HG03520 (cell line): Measurements from ENCODE around the gene VPS41.
"Not testable (repeated sequence)": the region's sequence is repeated elsewhere in the genome, so short reads cannot be mapped to it uniquely, and the experiment has no call there.

Experiments
- ATAC-seq: cut with Tn5 transposase; IDR thresholded peaks from one replicate; pipeline ENCODE4 v1.9.1; 2021; ENCODE audit warnings: mild to moderate bottlenecking, moderate library complexity; ENCODE audit not compliant: unreplicated experiment

Gene VPS41

GRCh38 chr7:38908759-38909335, at the start of gene VPS41:
VPS41 (minus strand) TSS chr7:38909191; CDS start chr7:38909174, 17 bp downstream.
- ATAC-seq, result peak; percentile 99

DNA sequence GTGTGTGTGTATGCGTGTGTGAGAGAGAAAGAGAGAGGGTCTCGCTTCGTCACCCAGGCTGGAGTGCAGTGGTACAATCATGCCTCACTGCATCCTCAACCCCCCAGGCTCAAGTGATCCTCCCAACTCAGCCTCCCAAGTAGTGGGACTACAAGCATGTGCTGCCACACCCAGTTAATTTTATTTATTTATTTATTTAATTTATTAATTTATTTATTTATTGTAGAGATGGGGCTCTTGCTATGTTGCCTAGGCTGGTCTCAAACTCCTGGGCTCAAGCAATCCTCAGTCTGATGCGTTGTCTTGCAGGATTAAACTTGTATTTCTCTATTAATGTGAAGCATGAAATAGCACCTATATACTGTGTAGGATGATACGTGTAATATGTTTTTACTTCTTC, 46.9 kb upstream of the VPS41 start:
- ATAC-seq, result no peak

- ATAC-seq, result no peak
These were observed 45.0 kb upstream of the VPS41 start for GRCh38 chr7:38953971-38954370.

DNA sequence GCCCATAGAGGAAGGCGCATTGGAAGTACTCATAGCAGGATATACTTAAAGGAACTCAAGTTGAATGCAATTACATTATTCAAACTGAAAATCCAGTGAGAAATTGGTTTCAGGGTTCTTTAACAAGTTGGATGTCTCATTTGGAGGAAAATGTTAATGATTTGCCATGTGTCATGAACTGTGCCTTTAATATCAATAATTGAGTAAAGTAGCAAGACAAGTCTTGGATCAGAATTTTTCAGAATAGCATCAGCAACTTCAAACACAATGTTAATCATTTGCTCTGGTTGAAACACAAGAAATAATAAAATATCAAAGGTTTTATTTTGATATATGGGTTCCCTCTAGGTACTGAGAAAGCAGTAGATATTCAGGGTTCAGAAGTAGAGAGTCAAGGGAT, 44.2 kb upstream of the VPS41 start:
- no peak for ATAC-seq

DNA sequence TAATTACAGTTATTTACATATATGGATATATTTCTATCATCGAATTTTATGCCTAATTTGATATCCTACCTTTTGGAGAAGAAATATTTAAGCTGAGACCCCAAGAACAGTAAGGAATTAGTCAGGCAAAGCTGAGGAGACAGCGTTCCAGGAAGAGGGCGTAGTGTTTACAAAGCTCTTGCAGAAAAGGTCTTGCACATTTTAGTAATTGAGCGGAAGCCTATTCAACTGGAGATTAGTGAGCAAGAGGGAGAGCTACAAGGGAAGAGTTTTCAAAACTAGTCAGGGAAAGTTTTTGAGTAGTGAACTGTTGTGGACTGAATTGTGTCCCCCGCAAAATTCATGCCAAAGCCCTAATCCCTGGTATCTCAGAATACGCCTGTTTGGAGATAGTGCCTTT, 42.2 kb upstream of the VPS41 start:
- no peak for ATAC-seq

DNA sequence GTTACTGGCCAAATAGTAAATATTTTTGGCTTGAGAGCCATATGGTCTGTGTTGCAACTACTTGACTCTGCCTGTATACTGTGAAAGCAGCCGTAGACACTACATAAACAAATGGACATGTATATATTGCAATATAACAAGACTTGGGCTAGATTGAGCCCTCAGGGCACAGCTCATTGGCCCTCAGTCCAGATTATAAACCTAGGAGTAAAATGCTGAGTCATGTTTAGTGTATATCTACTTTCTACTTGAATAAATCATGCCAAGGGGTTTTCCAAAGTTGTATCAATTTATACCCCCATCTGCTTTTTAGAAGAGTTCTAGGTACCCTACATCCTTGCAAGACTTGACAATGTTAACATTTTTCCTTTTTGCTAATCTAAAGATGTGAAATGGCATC, 41.3 kb upstream of the VPS41 start:
- no peak for ATAC-seq

DNA sequence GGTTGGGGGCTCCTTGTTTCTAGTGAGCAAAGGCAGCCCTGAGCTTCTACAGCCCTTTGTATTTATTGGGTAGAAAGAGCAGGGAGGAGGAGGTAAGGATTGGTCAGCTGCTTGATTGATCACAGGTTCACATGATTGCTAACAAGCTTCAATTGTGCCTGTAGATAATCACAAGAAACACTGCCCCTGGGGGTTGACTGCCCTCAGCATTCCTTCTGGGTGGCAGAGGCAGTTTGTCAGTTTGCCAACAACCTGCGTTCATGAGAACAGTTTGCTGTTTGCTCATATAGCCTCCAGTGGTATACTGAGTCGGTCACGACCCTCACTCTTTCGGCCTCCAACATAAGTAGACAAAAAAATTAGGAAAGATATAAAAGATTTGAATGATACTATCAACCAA, 38.5 kb upstream of the VPS41 start:
- ATAC-seq, result not testable (repeated sequence)

GRCh38 chr7:38942431-38943051, 33.5 kb upstream of the VPS41 start:
- no peak for ATAC-seq

DNA sequence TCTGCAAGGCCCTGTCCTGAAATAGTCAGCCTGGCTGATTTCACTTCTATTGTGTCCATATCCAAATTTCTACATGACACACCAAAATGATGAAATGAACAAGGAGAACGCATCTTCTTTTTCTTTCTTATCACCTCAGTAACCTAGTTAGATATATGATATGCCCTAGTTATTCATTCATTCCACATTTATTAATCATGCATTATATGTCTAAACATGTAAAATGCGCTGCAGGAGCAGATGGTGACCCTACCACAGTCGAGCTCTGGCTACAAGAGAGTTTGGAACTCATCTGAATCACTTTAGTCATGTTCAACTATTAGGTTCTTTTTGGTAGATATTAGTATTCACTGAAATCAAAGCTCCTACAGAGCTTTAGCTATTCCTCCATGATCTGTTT, 31.8 kb upstream of the VPS41 start:
- ATAC-seq, result no peak

DNA sequence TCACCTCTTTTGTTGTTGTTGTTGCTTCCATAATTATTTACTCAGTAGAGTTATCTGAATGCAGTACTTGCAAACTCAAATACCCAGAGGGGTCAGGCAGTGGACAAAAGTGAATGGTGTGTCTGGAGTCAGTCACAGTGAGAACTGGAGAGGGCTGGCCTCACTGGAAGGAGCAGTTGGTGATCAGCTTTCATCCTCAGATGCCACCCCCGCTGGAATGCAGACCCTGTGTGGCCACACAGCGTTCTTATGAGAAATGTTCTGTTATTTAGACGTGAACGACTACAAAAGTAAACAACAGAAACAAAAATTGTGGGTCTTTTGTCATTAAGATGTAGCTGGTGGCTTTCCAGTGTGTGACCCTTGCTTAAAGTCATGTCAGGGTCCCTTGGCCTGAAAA, 29.6 kb upstream of the VPS41 start:
- ATAC-seq, result no peak

GRCh38 chr7:38938001-38938485, 29.1 kb upstream of the VPS41 start:
- ATAC-seq, result no peak

DNA sequence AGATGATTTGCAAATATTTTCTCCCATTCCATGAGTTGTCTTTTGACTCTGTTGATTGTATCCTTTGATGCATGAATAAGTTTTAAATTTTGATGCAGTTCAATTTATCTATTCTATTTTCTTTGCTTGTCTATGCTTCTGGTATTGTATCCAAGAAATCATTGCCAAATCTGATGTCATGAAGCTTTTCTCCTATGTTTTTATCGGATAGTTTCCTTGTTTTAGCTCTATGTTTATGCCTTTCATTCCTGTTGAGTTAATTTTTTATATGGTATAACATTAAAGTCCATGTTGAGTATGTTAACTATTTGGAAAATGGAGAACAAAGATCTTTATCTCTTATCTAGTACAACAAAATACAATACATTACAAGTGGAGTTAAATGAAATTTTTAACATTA, 27.6 kb upstream of the VPS41 start:
- no peak for ATAC-seq

DNA sequence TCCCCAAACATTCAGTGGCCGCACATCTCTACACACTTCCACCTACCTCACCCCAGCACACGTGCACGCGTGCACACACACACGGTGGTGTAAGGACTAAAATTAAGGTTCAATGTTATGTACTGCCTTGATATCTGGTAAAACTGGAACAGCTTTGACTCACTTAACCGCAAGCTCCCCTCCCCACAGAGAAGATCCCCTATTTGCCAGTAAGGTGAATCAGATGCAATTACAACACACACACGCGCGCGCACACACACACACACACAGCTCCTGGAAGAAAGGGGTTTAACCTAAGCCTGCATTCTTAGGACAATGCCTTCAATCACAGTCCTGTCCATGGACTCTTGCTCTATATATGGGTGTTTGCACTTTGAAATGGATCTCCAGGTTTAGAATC, 25.5 kb upstream of the VPS41 start:
- ATAC-seq, result no peak

- ATAC-seq, result no peak
These were observed 25.1 kb upstream of the VPS41 start for GRCh38 chr7:38934051-38934450.

DNA sequence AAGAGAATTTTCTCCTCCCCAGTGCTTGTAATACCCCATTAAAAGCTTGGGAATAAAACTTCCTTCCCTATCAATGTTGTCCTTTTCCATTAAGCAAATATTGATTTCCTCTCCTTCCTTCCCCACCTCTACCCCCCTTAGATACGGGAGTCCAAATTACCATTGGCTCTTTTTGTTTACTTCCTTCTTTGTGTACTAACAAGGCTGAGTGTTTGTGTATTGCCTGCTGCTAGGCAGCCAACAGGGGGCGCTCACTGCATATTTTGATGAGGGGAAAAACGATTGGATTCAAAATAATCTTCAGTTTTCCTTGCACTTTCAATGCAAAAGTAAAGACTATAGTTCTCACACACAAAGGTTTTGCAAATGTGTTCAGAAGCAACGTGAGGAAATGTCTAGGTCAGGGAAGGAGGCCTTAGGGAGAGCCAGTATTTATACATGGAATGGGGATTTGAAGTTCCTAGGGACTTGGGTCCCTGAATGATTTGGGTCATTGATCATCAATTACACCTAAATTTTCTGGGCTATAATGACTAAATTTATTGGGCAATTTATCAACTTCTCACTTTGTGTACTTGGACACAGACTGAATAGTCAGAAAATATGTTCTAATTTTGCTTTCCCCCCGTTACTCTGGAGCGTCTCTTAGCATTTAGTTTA, 23.6 kb upstream of the VPS41 start:
- peak; percentile 85 for ATAC-seq

- no peak for ATAC-seq
These were observed 20.6 kb upstream of the VPS41 start for GRCh38 chr7:38929460-38930171.

DNA sequence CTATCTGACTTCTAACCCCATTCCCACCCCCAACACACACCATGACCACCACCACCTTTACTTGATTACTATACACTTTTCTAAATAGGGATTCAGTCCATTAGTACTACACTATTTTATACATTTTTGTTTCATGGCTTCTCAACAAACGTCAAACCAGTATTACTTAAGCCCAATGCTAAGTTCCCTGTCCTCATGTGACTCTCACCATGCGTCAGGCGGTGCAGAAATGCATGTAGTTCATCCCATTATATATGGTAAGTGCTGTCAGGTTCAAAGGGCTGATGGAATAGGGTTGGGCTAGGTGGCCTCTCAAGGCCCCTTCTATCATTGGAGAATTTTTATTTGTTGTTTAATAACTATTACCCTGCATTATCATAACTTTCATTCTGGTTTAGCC, 19.5 kb upstream of the VPS41 start:
- ATAC-seq, result no peak

GRCh38 chr7:38927751-38928150, 18.8 kb upstream of the VPS41 start:
- no peak for ATAC-seq

- no peak for ATAC-seq
These were observed 11.7 kb upstream of the VPS41 start for GRCh38 chr7:38920731-38921130.

DNA sequence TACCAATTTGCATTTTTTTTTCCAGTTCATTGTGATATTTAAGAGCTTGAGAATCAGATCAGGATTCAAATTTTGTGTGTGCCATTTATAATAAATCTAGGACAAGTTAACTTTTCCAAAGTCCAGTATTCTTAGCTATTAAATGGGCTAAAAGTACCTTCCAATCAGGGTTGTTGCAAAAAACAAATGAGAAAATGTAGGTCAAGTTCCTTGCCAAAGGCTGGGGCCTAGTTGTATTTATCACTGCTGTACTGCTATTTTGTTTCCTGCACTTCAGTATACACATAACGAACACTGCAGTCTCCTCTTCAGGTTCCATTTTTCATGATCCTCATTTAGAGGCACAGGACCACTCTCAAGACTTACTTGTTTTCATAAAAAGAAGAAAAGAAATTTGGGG, 7.4 kb upstream of the VPS41 start:
- ATAC-seq, result no peak

GRCh38 chr7:38909870-38910269, 879 bp upstream of the VPS41 start:
- no peak for ATAC-seq

DNA sequence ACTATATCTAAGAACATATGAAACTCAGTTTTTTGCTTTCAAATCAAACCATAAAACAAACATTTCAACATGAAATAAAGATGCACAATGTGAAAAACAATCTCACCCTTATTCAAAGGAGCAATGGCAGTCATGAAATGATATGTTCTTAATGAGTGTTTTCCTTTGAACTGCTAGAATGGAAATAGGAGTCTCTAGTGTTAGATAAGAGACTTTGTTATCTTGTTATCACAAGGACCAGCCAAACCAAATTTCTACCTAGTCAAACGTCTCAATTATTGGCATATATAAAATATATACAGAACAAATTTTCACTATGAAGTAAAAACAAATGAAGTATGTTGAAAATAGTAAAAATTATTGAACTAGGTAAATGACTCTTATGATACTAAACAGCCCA, 1.2 kb downstream of the VPS41 start:
- no peak for ATAC-seq
